Neural crest cell (in vitro differentiated cells): ENCODE results near the gene TRPM3. TPM values are rescaled to one million over a fixed set of nuclear protein-coding genes. Genes with fewer than 3 reads are reported as not detected.

Source experiments
- DNase-seq: peaks from one replicate; pipeline ENCODE4 v3.0.0; 2021; ENCODE audit warnings: low read depth, mixed read lengths, low spot score
- H3K27ac Mint-ChIP-seq: one replicate; pipeline ENCODE4 v1.8.0; 2021; ENCODE audit warnings: mild to moderate bottlenecking, mixed read lengths; ENCODE audit not compliant: unreplicated experiment
- H3K27me3 Mint-ChIP-seq: 2 replicates; pipeline ENCODE4 v1.8.0; 2021; ENCODE audit warnings: low read depth, mild to moderate bottlenecking, mixed read lengths
- H3K36me3 Mint-ChIP-seq: 2 replicates; pipeline ENCODE4 v1.8.0; 2021; ENCODE audit warnings: low read depth, mild to moderate bottlenecking, mixed read lengths
- H3K4me1 Mint-ChIP-seq: 2 replicates; pipeline ENCODE4 v1.8.0; 2021; ENCODE audit warnings: mixed read lengths
- H3K4me3 Mint-ChIP-seq: one replicate; pipeline ENCODE4 v1.8.0; 2021; ENCODE audit warnings: mild to moderate bottlenecking, mixed read lengths
- H3K9me3 Mint-ChIP-seq: 2 replicates; pipeline ENCODE4 v1.8.0; 2021; ENCODE audit warnings: mixed read lengths
- total RNA-seq: library from RNA; stranded (reverse); gene quantifications from 2 replicates; pipeline ENCODE4 v1.2.1, GENCODE V29; 2021
- TF ChIP-seq, protein P1 (sequence below): fragments of 200-600 bp; sonication (generic); conservative IDR thresholded peaks from 2 replicates; pipeline ENCODE4 v1.5.0; 2021; ENCODE audit warnings: antibody characterized with exemption, mild to moderate bottlenecking

The TRPM3 gene
- total RNA-seq, 1 donor from 2014 or later = 1.4 TPM

DNA sequence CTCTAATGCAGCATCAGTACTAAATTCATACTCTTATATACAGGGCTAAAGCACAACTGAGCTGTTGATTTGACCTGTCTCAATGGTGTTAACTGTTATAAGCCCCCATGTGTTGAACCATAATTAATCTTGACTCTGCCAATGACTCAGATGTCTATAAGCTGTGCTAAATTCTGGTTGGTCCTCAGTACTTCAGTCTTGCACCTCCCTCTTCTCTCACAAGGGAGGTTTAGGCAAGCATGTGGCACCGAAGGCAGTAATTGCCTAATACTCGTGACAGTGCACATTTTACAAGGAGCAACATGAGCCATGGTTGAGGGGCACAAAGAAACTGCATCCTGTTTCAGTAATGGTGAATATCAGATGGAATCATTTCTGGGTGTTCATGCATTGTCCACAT is 255.9 kb downstream of the TRPM3 start:
- TF ChIP-seq, protein P1, sequence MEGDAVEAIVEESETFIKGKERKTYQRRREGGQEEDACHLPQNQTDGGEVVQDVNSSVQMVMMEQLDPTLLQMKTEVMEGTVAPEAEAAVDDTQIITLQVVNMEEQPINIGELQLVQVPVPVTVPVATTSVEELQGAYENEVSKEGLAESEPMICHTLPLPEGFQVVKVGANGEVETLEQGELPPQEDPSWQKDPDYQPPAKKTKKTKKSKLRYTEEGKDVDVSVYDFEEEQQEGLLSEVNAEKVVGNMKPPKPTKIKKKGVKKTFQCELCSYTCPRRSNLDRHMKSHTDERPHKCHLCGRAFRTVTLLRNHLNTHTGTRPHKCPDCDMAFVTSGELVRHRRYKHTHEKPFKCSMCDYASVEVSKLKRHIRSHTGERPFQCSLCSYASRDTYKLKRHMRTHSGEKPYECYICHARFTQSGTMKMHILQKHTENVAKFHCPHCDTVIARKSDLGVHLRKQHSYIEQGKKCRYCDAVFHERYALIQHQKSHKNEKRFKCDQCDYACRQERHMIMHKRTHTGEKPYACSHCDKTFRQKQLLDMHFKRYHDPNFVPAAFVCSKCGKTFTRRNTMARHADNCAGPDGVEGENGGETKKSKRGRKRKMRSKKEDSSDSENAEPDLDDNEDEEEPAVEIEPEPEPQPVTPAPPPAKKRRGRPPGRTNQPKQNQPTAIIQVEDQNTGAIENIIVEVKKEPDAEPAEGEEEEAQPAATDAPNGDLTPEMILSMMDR = no peak
- Mint-ChIP-seq H3K4me1 (no peaks in the 10 kb centered on the region), H3K9me3 (peaks cover 4% of the 10 kb centered on the region), H3K27me3 (no peaks in the 10 kb centered on the region), H3K27ac (no peak overlapping the region), H3K4me3 (no peak overlapping the region), H3K36me3 (no peaks in the 10 kb centered on the region)
- DNase-seq = no peak

- Mint-ChIP-seq H3K27me3 (no peaks in the 10 kb centered on the region), H3K9me3 (no peaks in the 10 kb centered on the region), H3K4me3 (no peak overlapping the region), H3K4me1 (no peaks in the 10 kb centered on the region), H3K36me3 (no peaks in the 10 kb centered on the region), H3K27ac (no peak overlapping the region)
- no peak for DNase-seq
- TF ChIP-seq, protein P1 = no peak
Observed at GRCh38 chr9:70861797-70862196, 259.6 kb downstream of the TRPM3 start.

- TF ChIP-seq, protein P1 = no peak
- H3K27ac Mint-ChIP-seq = no peak overlapping the region
Observed at GRCh38 chr9:70861376-70861775, 260.0 kb downstream of the TRPM3 start.

GRCh38 chr9:70859694-70860093 is 261.7 kb downstream of the TRPM3 start:
- Mint-ChIP-seq H3K27ac (no peak overlapping the region), H3K27me3 (no peaks in the 10 kb centered on the region), H3K4me1 (no peaks in the 10 kb centered on the region), H3K36me3 (no peaks in the 10 kb centered on the region), H3K4me3 (no peak overlapping the region), H3K9me3 (no peaks in the 10 kb centered on the region)
- TF ChIP-seq, protein P1 = no peak
- no peak for DNase-seq

More at GRCh38 chr9:70861376-70861775, 260.0 kb downstream of the TRPM3 start:
- no peak for DNase-seq
- no peaks in the 10 kb centered on the region for H3K27me3 Mint-ChIP-seq
- H3K36me3 Mint-ChIP-seq = no peaks in the 10 kb centered on the region
- H3K4me3 Mint-ChIP-seq = no peak overlapping the region
- no peaks in the 10 kb centered on the region for H3K9me3 Mint-ChIP-seq
- no peaks in the 10 kb centered on the region for H3K4me1 Mint-ChIP-seq

DNA sequence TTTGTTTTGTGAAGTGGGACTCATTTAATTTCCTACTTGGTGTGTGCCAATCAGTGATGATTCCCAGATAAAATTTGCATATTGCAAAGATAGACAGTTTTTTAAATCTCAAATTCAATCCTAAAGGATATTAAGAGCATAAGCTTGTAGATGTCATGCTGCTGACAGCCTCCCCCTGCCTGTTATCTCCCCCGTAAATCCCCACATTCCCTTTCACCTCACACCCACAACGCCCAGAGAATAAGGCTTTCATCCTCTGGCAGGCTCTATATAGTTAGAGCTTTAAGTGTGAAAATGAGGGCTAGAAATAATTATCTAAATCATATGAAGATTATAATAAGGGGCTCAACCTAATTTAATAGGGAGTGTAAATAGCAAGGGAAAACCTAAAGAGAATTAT is 265.0 kb downstream of the TRPM3 start:
- Mint-ChIP-seq H3K9me3 (no peaks in the 10 kb centered on the region), H3K36me3 (no peaks in the 10 kb centered on the region), H3K27ac (no peak overlapping the region), H3K4me1 (no peaks in the 10 kb centered on the region), H3K4me3 (no peak overlapping the region), H3K27me3 (no peaks in the 10 kb centered on the region)
- TF ChIP-seq, protein P1 = no peak
- no peak for DNase-seq
